Iris pigment epithelial cell (primary cell): ENCODE data around the gene SMLR1.
A peak's percentile ranks its signal among the peaks of the same experiment; 100 is the strongest.

Source experiments
- DNase-seq: peaks from one replicate; pipeline ENCODE4 v3.0.0-alpha.2; 2011; ENCODE audit warnings: low read depth

Gene SMLR1

DNA sequence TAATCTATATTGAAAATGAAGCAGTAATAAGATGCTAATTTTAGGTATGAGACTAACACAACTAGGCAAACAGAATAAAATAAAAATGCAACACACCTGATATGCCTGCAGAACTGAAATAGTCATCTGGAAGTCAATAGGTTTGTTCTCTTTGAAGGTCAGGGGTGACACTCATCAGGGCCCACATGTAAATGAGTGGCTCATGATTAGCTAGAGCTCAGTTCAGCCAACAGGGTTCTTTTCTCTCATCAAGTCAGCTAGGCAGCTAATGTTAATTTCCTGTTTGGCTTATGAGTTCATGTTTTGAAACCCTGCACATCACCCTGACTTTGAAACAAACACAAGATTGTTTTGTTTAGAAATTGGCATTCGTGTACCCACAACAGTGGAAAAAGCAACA, 23.8 kb downstream of the SMLR1 start:
- no peak for DNase-seq

DNA sequence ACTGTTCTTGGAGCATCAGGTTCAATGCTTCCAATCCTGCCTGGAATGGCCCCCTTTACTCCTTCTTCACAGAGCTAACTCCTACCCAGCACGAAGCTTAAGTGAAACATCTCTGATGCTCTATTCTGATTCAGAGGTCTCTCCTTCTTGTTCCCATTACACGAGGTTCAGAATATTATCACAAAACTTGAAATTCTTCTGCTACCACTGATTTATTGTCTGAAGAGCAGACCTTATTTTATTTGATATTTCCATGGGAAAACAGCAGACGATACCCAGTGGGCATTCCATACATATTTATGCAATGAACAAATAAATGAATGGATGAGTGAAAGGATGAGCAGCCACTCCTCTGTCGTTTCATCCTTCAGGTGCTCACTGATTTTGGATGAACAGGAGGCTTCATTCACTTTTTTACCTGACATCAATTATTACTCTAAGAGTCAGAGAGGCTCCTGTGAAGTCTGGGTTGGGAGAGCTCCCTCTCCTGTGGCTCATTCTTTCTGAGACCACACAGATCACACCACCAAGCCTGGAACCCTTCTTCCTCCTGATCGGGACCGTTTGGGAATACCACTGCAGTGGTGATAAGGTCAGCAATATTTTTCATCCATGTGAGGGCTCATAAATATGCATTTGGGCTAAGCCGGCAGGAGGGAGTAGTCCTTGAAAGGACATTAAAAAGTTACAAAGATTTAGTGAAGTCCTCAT, 25.8 kb downstream of the SMLR1 start:
- DNase-seq = peak; percentile 17

DNA sequence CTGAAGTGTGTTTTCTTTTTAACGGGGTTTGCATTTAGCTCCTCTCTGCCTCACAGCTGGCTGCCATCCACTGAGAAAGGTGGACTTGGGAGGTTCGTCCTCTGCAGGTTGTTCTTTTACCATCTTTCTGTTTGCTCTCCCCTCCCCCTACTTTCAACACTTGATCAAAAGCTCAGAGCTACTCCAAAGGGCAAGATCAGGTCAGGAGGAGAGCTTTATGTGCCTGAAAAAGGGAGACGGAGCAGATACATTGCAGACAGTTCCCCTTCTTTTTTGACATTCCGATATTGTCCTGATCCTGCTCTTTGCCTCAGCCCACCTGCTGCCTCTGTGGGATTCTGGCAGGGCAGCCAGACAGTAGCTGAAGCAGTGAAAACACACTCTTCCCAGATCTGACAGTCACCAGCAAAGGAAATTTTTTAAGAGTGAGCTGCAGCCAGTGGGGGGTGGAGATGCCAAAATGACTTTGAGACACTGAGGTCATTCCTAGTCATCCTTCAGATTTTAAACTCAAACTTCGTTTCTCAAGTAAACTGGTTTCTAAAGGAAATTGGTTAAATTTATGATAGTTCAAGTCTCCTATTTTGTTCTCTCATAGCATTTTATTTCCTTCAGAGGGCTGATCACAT, 26.5 kb downstream of the SMLR1 start:
- peak; percentile 41 for DNase-seq

DNA sequence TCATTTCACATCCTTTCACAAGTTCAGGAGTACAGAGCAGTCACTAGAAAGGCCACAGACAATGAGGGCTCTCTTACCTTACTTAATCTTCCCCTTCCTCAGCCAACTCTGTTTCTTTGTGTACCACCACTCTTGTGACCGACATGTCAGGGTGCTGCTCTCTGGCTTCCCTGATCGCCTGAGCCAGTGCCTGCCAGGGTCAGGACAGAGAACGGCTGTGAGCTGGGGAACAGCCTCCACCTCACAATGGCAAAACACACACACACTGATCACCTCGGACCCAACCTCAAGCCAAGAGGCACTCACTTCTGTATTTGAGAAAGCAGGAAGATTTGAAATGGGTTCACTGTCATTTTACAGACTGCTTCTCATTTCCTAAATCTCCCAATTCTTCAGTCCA, 30.8 kb downstream of the SMLR1 start:
- no peak for DNase-seq

DNA sequence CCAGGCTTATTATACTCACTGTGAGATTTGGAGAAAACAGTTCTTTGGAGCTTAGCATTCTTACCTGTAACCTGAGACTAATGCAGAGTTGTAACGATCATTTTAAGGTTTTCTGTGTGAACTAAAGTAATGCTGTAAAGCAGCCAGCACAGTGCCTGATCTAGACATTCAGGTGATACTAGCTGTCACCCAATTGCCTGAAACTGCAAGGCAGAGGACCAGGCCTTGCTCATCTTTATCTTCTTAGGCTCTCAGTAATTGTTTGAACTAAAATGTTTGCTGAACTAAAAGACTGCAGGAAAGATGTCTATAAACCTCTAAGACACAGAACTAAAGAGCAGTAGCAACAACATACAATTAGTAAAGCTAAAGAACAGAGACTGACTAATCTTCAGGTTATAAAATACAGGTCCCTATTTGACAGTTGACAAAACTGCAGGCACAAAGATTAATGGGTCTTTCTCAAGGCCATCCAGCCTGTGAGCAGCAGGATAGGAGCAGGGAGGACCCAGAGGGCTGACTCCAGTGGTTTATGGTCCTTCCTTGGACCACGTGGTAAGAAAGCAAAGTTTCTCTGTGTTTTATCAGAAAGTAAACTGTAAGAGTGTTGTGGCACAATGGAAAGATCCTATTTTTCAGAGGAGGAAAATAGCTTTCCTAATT, 31.4 kb downstream of the SMLR1 start:
- no peak for DNase-seq

DNA sequence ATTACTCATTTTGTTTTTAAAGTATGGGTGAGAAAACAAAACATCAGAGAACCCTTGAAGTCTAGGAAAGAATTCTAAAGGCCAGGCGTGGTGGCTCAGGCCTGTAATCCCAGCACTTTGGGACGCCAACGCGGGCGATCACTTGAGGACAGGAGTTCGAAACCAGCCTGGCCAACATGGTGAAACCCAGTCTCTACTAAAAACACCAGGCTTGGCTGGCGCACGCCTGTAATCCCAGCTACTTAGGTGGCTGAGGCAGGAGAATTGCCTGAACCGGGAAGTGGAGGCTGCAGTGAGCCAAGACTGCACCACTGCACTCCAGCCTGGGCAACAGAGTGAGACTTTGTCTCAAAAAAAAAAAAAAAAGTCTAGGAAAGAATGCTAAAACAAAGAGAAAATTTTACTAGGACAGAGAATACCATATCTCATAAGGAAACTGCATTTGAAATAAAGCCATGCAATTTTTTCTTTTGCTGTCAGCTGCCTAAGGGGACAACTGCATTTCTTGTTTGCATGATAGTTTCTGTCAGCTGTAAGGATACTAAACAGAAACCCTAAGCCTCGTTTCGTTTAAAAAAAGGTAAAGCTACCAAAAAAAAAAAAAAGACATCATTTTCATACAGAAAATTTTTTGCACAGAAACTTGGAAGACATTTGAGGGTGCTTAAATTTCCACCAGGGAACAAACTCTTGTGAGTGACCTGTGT, 32.1 kb downstream of the SMLR1 start:
- no peak for DNase-seq

DNA sequence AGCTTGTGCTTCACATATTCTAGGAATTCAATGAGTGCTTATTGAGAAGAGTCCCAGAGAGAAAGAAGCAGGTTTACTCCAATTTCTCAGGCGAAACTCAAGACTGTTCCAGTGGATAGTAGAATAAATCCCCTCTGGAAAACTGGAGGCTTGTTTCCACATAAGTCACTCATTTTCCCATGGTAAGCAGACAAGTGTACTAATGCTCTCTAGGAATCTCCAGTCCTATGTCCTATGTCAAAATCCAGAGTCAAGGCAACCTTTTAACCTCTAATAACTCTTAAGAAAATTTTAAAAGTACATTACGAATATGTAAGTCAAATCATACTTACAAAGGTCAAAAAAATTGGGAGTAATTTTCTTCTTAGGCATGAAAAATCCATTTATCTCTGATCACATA, 35.2 kb downstream of the SMLR1 start:
- no peak for DNase-seq

DNA sequence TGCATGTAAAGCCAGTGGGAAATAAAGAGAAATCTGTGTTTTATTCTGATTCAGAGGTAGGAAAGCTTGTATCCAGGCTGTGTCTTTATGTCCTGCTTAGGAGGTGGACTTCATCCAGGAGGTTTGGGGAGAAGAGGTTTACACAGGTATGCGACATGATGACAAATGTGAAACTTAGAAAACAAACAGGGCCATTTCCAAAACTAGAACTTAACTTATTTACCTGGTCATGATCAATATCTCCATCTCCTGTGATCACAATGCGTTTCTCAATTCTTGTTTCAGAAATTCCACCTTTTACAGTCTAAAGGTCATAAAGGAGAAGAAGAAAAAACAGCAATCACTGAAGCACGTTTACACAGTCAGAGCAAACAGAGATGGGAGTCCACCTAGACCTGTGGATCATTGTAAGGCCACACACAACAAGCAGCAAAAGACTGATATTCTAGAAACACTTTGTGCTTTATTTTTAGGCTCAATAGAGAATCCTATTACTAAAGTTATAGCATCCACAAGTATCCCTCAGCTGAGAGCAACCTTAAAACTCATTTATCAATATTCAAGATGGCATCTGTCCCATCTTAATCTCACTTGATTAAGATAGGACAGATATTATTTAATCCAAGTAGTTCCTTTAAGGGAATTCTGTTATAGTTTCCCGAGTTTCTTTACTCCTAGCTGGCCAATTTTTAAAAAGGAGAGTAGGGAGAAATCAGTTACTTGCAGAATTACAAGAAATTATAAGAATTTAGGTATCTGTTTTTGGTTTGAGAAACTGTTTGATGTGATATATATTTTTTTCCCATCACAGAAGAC, 36.4 kb downstream of the SMLR1 start:
- no peak for DNase-seq

DNA sequence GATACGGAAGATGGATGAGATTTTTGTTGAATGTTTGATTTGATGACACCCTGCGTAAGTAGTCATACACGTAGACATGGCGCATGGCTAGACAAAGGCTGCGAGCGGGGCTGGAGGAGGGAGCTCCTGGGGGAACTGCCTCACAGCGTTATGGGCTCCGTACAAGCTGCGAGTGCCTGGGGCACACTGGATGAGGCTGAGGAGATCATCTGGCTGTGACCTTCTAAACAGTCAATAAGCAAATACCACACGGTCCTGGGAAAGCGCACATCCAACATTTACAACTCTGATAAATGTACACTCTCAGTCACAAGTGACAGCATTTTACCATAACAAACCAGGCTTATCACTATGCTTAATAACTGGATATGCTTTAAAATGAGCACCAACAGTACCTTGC, 37.1 kb downstream of the SMLR1 start:
- no peak for DNase-seq

DNA sequence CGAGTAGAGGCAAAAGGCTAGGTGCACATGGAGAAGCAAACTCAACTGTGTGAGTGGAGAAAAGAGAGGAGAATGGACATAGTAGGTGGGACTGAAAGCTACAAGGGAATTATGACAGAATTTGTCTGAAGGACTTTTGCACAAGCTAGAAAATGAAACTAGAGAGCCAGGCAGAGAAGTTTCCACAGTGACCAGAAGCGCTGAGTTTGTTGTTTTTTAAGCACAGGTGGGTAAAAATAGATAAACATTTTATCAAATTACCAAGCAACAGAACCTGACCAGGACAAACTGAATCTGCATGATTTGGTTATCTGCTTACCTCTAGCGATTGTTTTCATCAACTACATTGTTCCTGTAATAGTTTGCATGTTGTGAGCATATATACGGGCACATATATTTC, 38.6 kb downstream of the SMLR1 start:
- DNase-seq = no peak

DNA sequence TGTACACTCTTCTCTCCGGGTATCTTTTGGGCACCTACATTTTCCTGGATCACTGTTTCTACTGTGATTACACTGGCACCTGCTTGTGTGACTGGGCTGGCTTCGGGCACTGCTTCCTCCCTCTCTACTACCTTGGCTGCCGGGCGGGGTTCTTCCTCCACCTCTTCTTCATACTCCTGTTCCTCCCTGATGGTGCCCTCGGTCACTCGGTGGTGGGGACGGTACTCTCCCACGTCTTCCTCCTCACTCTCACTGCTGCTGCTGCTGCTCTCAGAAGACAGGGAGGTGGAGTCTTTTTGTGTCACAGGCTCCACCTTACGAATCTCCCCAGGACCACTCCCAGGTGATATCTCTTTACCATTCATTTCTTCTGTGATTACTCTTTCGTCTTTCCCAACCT, 42.5 kb downstream of the SMLR1 start:
- no peak for DNase-seq

DNA sequence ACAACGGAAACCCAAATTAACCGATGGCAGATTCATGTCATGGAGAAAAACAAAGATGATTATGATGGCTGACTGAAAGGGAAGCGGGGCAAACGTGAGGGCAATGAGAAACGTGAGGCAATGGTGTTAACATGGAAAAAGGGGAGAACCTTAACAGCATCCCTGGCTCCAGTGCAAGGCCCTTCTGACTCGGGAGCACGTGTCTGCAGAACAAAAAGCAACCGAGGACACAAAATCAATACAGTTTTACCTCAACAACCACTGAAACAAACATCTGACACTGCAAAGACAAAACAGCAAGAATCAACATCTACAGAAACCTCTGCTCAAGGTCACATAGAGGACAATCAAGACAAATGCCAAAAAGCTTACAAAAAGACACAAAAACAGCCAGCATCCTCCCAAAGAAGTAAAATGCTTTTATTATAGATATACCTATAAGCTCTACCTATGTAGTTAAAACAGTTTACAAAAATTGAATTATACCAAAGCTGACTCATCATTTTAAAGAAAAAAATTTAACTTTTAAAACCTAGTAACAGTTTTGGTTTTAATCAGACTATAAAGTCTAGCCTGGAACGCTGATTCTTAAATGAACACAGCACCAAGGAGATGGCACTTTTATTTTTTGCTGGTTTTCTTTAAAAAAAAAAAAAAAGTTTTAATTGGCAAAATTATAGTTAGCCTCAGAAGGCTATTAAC, 43.1 kb downstream of the SMLR1 start:
- no peak for DNase-seq

DNA sequence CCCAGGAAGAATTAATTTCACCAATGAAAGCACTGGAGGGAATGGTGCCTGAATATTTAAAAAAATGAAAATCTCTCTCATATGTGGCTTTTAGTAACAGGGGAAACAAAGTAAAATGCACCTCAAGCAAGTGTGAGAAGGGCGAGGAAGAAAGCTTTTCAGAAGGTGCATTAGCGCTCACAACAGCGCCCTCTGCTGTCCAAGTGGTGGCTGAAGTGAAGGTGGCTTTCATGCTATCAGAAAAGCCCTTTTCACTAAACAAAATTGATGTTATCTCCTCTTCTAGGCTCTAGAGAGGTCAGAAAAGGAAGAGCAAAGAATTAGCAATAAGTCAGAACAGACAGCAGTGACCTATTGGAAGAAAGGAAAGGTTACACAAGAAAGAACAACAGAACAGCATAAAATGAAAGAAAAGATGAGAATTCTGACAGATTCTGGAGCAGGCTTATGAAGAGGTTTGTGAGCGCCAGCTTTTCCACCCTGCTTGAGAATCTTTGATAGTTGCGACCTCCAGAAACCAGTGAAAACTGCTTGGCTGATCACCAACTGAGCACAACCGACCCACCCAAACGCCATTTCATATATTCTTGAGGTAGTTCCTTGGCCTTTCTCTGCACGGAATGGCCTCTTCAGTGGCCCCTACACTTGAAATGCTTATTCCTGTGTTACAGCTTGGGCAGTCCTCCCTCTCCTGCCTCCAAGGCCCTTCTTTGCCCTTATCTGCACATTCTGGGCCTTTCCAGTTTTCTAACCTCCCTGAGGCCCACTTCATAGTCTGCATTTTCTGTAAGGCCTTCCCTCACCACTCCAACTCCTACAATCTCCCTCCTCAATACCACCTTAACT, 45.3 kb downstream of the SMLR1 start:
- peak; percentile 48 for DNase-seq

DNA sequence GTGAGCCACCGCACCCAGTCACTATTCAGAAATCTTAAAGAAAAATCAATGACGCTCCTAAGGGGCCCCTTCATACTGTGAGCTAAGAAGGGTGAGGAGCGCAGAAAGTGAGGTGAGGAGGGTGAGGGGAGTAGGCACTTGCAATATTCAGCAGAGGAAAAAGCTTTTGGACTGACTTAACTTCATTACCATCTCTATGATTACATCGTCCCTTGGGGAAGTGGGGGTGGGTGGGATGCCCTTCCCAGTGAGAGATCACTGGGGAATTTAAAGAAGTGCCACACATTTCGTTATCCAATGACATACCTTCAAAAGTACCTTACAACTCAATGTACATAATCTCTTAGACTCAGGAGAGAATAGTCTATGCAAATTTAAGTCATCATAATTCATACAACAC, 46.5 kb downstream of the SMLR1 start:
- no peak for DNase-seq

DNA sequence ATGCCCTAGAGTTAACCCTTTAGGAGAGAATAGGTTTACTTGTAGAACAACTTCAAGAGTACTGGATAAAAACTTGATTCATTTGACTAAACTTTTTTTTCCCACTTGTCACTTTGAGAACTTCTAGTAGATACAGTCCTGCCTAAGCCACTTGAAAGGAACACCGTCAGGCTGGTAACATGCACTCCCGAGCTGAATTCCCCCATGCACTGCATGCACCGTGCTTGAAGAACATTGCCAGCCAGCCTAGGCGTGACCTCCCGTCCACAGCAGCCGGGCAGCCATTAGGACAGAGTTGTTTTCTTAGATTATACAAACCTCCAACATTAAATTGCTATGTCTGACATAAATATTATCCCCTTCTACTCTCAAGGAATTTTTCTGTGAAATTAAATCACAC, 52.6 kb downstream of the SMLR1 start:
- no peak for DNase-seq

DNA sequence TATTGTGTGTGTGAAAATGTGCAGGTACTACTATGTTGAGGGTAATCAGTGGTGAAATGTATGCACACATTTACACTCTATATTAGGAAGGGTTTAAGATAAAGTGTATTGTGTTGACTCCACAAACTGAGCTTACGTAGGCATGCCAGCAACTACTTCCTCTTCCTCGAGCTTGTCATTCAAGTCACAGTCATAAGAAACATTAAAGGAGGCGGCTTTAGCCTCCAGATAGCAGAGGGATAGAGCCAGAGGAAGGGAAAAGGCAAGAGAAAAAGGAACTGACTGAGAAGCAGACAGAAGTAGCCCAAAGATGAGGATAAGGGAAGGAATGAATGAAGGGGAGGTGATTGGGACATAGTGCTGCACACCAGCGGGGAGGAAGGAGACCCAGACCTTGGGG, 55.2 kb downstream of the SMLR1 start:
- no peak for DNase-seq

DNA sequence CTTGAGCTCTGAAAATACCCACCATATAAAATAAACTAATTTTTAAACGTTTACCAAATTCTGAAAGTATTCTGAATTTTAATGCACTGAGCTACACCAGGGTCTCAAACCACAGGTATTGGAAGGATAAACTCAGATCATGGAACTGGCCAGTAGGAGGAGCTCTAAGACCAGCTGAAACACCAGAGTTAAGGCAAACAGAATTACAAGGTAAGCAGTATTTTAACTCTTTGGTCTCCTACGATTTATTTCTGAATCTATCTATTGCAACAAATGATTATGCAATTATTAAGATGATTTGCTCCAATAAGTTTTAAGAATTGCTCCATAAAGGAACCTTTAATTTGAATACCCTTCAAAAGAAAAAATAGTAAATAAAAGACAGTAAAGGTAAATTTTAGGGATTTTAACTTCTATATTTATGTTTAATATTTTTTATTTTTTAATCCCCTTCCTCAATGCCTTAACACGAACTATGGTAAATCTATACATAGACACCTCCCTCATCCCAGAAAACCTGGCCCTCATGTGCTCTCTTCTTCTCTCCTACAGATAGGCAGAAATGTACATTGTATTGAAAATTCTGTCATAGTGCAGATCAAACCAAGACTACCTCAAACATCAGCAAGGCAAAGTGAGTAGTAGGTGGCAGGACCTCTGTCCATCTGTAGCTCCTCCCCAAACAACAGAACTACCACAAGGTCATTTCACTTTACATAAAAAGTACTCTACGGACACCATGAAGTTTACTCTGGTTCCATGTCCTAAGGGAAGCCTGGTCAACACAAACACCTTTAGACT, 58.4 kb downstream of the SMLR1 start:
- DNase-seq = peak; percentile 77
